Measurements from ENCODE around the gene KLHL30. TPM values are rescaled to one million over a fixed set of nuclear protein-coding genes. Genes with fewer than 3 reads are reported as not detected.

KLHL30 gene
- total RNA-seq, 1 experiment from 2014 or later: not detected

DNA sequence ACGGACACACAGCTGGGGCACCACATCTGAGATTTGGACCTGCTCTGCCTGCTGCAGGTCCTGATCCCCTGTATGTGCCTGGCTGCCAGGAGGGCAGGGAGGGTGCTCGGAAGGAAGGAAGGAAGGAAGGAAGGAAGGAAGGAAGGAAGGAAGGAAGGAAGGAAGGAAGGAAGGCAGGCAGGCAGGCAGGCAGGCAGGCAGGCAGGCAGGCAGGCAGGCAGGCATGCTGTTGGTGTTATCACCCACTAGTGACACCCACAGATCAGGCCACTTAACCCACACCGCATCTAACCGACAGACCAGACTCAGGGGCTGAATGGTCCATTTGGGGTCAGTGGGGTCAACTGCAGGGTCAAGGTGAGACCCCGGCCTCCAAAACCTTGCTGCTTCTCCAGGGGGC, 5.8 kb downstream of the KLHL30 start:
- TF ChIP-seq, protein P1, sequence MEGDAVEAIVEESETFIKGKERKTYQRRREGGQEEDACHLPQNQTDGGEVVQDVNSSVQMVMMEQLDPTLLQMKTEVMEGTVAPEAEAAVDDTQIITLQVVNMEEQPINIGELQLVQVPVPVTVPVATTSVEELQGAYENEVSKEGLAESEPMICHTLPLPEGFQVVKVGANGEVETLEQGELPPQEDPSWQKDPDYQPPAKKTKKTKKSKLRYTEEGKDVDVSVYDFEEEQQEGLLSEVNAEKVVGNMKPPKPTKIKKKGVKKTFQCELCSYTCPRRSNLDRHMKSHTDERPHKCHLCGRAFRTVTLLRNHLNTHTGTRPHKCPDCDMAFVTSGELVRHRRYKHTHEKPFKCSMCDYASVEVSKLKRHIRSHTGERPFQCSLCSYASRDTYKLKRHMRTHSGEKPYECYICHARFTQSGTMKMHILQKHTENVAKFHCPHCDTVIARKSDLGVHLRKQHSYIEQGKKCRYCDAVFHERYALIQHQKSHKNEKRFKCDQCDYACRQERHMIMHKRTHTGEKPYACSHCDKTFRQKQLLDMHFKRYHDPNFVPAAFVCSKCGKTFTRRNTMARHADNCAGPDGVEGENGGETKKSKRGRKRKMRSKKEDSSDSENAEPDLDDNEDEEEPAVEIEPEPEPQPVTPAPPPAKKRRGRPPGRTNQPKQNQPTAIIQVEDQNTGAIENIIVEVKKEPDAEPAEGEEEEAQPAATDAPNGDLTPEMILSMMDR (conservative IDR thresholded peaks at IDR 0.05): no peak
- no peak overlapping the region for H3K56ac ChIP-seq (ENCODE audit: insufficient read length, low read depth, low read length)
- no peaks in the 10 kb centered on the region for H3K36me3 Mint-ChIP-seq (ENCODE audit: insufficient read depth in 1 of 3, low read depth in 3 of 3)

More for the DNA sequence above, 5.8 kb downstream of the KLHL30 start:
- Mint-ChIP-seq H3K27ac (no peak overlapping the region), H3K4me1 (no peaks in the 10 kb centered on the region), H3K4me3 (no peak overlapping the region), H3K27me3 (ENCODE audit: low read depth) (no peaks in the 10 kb centered on the region; the same call in 1 of the 2 replicates), H3K9me3 (no peaks in the 10 kb centered on the region)
- Histone ChIP-seq H3K9me3 (ENCODE audit: control insufficient read depth, low read depth, low read length) (no peaks in the 10 kb centered on the region), H4K8ac (replicated peaks; ENCODE audit: insufficient read length, low read depth, low read length) (no peak overlapping the region), H3T11ph (ENCODE audit: low read length) (no peak overlapping the region), H2BK20ac (ENCODE audit: low read depth, low read length, poor library complexity, severe bottlenecking) (no peak overlapping the region), H3K14ac (ENCODE audit: insufficient read depth, low read length) (no peak overlapping the region), H3K4me1 (ENCODE audit: insufficient read depth, low read length) (no peaks in the 10 kb centered on the region), H3K79me2 (ENCODE audit: insufficient read depth, low read length) (no peaks in the 10 kb centered on the region), H2BK5ac (ENCODE audit: insufficient read length, low read length) (no peak overlapping the region), H3K79me1 (ENCODE audit: insufficient read depth, low read depth, low read length, poor library complexity, severe bottlenecking) (no peaks in the 10 kb centered on the region), H3K4me2 (ENCODE audit: insufficient read depth, insufficient read length, low read length) (no peak overlapping the region), H2AFZ (ENCODE audit: low read length) (no peak overlapping the region), H2BK120ac (ENCODE audit: low read depth, low read length, poor library complexity, severe bottlenecking) (no peak overlapping the region), H2BK12ac (ENCODE audit: insufficient read length, low read depth, low read length) (no peak overlapping the region), H4K20me1 (ENCODE audit: control insufficient read depth, insufficient read depth, insufficient read length) (peaks cover 2% of the 10 kb centered on the region), H3K9ac (ENCODE audit: extremely low read depth, insufficient read length, low read length) (no peak overlapping the region), H3K27ac (ENCODE audit: insufficient read length, low read depth, low read length) (no peak overlapping the region), H3K18ac (ENCODE audit: insufficient read length, low read depth, low read length) (no peak overlapping the region), H2AK5ac (ENCODE audit: insufficient read length, low read length) (no peak overlapping the region), H3K4ac (ENCODE audit: low read depth, low read length) (no peak overlapping the region), H3K27me3 (ENCODE audit: insufficient read depth, low read length) (no peaks in the 10 kb centered on the region), H3K23ac (ENCODE audit: insufficient read length, low read depth, low read length) (no peak overlapping the region), H4K5ac (ENCODE audit: insufficient read length, low read depth, low read length) (no peak overlapping the region), H3K23me2 (ENCODE audit: insufficient read length, low read depth, low read length, poor library complexity, severe bottlenecking) (no peaks in the 10 kb centered on the region), H4K91ac (ENCODE audit: insufficient read length, low read depth, low read length) (no peak overlapping the region), H2BK15ac (ENCODE audit: low read depth, low read length) (no peak overlapping the region)
- DNase-seq: no peak
- no CpG with 5 or more reads among the region's 5 CpGs for WGBS (ENCODE audit: extremely low coverage, insufficient read length, low lambda C conversion rate)
